Measurements from ENCODE around the gene SHC2. TPM values are rescaled to one million over a fixed set of nuclear protein-coding genes. Genes with fewer than 3 reads are reported as not detected.

SHC2 gene
- total and polyA plus RNA-seq, 2 of the 8 experiments (the other 6 are each of a cell fraction or from before 2014, with no cell fraction given) = 4.4 to 7.3 TPM

GRCh38 chr19:415292-415691 lies 45.5 kb downstream of the SHC2 start:
- Histone ChIP-seq H3K18ac (ENCODE audit: extremely low read depth, low read length) (no peak overlapping the region), H2BK12ac (ENCODE audit: low read depth, low read length) (no peak overlapping the region), H2AFZ (ENCODE audit: low read length) (no peak overlapping the region), H3K4me2 (ENCODE audit: insufficient read depth in 1 of 2, low read depth in 2 of 2, low read length in 2 of 2) (no peak overlapping the region), H2BK20ac (ENCODE audit: low read length) (no peak overlapping the region), H3K9ac (replicated peaks in 1 of 4; ENCODE audit: extremely low read depth in 1 of 4, low read depth in 3 of 4, low read length in 3 of 4) (no peak overlapping the region), H3K9me3 (ENCODE audit: insufficient read depth in 2 of 2, low read depth in 1 of 2, low read length in 1 of 2) (no peaks in the 10 kb centered on the region), H2BK120ac (replicated peaks; ENCODE audit: low read depth, low read length) (no peak overlapping the region), H3K27me3 (replicated peaks in 1 of 4; ENCODE audit: control insufficient read depth in 3 of 4, extremely low read depth in 1 of 4, insufficient read depth in 3 of 4, low read length in 3 of 4) (peaks cover 0 to 2% (median 1%) of the 10 kb centered on the region in 4 experiments; a peak in 3 of 7 replicates), H3K4me1 (replicated peaks in 1 of 4; ENCODE audit: control insufficient read depth in 3 of 4, insufficient read depth in 4 of 4, low read length in 3 of 4) (peaks cover 0 to 27% (median 16%) of the 10 kb centered on the region in 4 experiments; a peak in 6 of 7 replicates), H3K4me3 (ENCODE audit: extremely low read depth in 1 of 4, insufficient read depth in 2 of 4, low read depth in 3 of 4, low read length in 4 of 4) (no peak overlapping the region), H2AK5ac (ENCODE audit: low read depth, low read length) (no peak overlapping the region), H4K91ac (replicated peaks; ENCODE audit: insufficient read length, low read length) (no peak overlapping the region), H3K14ac (ENCODE audit: insufficient read length) (no peak overlapping the region), H3K4ac (replicated peaks; ENCODE audit: insufficient read length, low read depth, low read length) (no peak overlapping the region), H2BK5ac (ENCODE audit: low read depth, low read length) (no peak overlapping the region), H3K56ac (replicated peaks; ENCODE audit: insufficient read length, low read depth, low read length) (peak overlapping the region; percentile 65), H4K8ac (ENCODE audit: extremely low read depth, insufficient read depth, low read length) (no peak overlapping the region), H3K36me3 (ENCODE audit: control insufficient read depth in 2 of 4, insufficient read depth in 4 of 4, low read length in 3 of 4) (no peaks in the 10 kb centered on the region), H2BK15ac (ENCODE audit: low read length) (no peak overlapping the region), H4K5ac (ENCODE audit: insufficient read length, low read depth, low read length) (no peak overlapping the region), H3K23ac (ENCODE audit: insufficient read length) (no peak overlapping the region), H3K23me2 (ENCODE audit: low read depth, low read length) (peaks cover 8% of the 10 kb centered on the region; the same call in 1 of the 2 replicates), H3K79me1 (ENCODE audit: low read depth, low read length) (no peaks in the 10 kb centered on the region), H4K20me1 (replicated peaks in 1 of 2; ENCODE audit: control insufficient read depth in 1 of 2, insufficient read depth in 2 of 2, low read length in 2 of 2) (no peaks in the 10 kb centered on the region), H3K79me2 (ENCODE audit: control insufficient read depth in 1 of 2, insufficient read depth in 2 of 2, low read length in 2 of 2) (no peaks in the 10 kb centered on the region), H3K27ac (ENCODE audit: low read depth, low read length) (no peak overlapping the region)
- no peak for FAIRE-seq
- TF ChIP-seq RXRA (IDR thresholded peaks at IDR 0.05; ENCODE audit: insufficient read depth, low read depth, low read length) (no peak), HDAC6 (IDR thresholded peaks at IDR 0.05; ENCODE audit: low read depth, low read length) (no peak), EP300 (IDR thresholded peaks at IDR 0.05; ENCODE audit: borderline replicate concordance in 1 of 2, low read depth in 2 of 2, low read length in 2 of 2) (no peak), GABPA (IDR thresholded peaks at IDR 0.05; ENCODE audit: borderline replicate concordance, insufficient read depth, low read length) (no peak), CHD2 (IDR thresholded peaks at IDR 0.05; ENCODE audit: low read length) (no peak), NRF1 (IDR thresholded peaks at IDR 0.05; ENCODE audit: low read depth, low read length) (no peak), CEBPB (IDR thresholded peaks at IDR 0.05; ENCODE audit: low read depth, low read length) (no peak), POLR2A (IDR thresholded peaks at IDR 0.05; ENCODE audit: control extremely low read depth in 1 of 2, low read depth in 2 of 2, low read length in 2 of 2) (no peak), SP1 (IDR thresholded peaks at IDR 0.05; ENCODE audit: low read depth, low read length) (no peak)
- DNase-seq (ENCODE audit: low read depth in 1 of 2, low spot score in 2 of 2) = no peak
- ChIA-PET CTCF (ENCODE audit: partially characterized antibody) (interaction anchor here (0.5 kb wide), 1 partner anchor 302 kb away, joined by 3 read pairs; no protein-coding TSS in a partner anchor), POLR2A (ENCODE audit: partially characterized antibody) (no interaction called here)
- WGBS, 2 experiments (ENCODE audit: extremely low coverage in 1 of 2, insufficient coverage in 1 of 2, insufficient read length in 1 of 2, insufficient replicate concordance in 2 of 2, low coverage in 1 of 2, low lambda C conversion rate in 2 of 2, missing lambda C conversion rate in 1 of 2) = 93% methylated on average over 1 of the region's 1 CpG; no CpG with 5 or more reads in 1 of the 2 experiments

All from H1 (cell line).